Measurements from ENCODE around the gene SMPD1.

Gene SMPD1

DNA sequence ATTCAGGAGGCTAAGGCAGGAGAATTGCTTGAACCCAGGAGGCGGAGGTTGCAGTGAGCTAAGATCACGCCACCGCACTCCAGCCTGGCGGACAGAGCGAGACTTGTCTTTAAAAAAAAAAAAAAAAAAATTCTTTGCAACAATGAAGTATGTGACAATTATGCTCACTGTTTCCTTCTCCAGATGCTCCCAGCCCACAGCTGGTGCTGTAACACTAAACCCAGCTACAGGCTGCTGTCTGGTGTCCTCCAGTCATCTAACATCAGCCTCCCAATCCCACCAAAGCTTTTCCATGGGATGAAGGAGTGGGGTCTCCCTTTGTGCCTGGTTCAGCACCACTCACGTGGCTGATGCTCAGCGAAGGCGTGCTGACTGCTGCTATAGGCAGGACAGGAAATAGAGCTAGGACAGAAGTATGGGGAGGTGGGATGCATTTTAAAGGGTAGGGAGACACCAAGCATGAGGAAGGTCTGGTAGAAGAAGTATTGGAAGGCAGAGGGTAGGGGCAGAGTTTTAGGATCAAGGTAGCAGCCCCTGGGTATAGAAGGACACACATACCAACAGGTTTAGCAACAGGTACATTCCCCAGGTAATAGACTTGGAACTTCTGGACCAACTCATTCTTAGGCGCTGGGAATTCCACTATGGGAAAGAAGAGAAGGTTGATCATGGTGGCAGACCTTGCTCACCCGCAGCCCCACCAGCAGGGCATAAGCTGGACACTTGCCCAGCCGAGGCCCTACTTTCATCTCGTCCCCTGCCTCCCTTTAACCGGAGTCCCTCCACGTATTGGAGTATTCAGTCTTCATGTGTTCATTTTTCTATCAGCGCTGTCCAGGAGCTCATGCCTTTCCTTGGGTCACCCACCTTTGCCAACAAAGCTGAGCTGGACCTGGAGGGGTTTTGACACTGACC lies 10.4 kb downstream of the SMPD1 start:
- no peak overlapping the region for H3K27ac ChIP-seq
- TF ChIP-seq, protein P1, sequence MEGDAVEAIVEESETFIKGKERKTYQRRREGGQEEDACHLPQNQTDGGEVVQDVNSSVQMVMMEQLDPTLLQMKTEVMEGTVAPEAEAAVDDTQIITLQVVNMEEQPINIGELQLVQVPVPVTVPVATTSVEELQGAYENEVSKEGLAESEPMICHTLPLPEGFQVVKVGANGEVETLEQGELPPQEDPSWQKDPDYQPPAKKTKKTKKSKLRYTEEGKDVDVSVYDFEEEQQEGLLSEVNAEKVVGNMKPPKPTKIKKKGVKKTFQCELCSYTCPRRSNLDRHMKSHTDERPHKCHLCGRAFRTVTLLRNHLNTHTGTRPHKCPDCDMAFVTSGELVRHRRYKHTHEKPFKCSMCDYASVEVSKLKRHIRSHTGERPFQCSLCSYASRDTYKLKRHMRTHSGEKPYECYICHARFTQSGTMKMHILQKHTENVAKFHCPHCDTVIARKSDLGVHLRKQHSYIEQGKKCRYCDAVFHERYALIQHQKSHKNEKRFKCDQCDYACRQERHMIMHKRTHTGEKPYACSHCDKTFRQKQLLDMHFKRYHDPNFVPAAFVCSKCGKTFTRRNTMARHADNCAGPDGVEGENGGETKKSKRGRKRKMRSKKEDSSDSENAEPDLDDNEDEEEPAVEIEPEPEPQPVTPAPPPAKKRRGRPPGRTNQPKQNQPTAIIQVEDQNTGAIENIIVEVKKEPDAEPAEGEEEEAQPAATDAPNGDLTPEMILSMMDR (IDR thresholded peaks at IDR 0.05; ENCODE audit: low read depth, low read length, missing control alignments), result no peak
- peaks cover 2% of the 10 kb centered on the region for H3K36me3 ChIP-seq (replicated peaks)
- H3K4me3 ChIP-seq (ENCODE audit: low read depth, low read length), result no peak overlapping the region
- in situ Hi-C loops (cut with HindIII; ENCODE audit: low pct_ligation_motif_present, low sequenced_read_pairs), result no loop called here
- no peaks in the 10 kb centered on the region for H3K27me3 ChIP-seq (replicated peaks)
- no peak for DNase-seq

DNA sequence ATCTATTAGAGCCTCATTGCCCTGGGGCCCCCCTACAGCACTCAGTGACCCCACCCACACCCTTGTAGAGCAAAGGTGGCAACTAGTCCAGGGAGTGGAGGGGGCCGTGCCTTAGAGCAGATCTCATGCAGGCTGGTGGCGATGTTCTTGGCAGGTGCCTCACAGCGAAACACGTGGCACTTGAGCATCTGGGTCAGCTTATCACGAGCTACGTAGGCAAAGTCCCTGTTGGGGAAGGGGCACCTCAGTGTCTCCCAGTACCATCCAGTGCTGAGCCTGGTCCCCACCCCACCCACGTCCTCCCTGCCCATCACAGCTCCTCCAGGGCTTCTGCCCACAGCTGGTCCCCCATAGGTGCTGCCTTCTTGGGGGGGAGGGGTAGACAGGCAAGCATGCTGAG lies 11.2 kb downstream of the SMPD1 start:
- no peaks in the 10 kb centered on the region for H3K27me3 ChIP-seq (replicated peaks)
- no peak for DNase-seq
- no peak overlapping the region for H3K27ac ChIP-seq
- TF ChIP-seq, protein P1 (IDR thresholded peaks at IDR 0.05; ENCODE audit: low read depth, low read length, missing control alignments), result no peak
- in situ Hi-C loops (cut with HindIII; ENCODE audit: low pct_ligation_motif_present, low sequenced_read_pairs), result no loop called here
- H3K36me3 ChIP-seq (replicated peaks), result peaks cover 2% of the 10 kb centered on the region
- no peak overlapping the region for H3K4me3 ChIP-seq (ENCODE audit: low read depth, low read length)

DNA sequence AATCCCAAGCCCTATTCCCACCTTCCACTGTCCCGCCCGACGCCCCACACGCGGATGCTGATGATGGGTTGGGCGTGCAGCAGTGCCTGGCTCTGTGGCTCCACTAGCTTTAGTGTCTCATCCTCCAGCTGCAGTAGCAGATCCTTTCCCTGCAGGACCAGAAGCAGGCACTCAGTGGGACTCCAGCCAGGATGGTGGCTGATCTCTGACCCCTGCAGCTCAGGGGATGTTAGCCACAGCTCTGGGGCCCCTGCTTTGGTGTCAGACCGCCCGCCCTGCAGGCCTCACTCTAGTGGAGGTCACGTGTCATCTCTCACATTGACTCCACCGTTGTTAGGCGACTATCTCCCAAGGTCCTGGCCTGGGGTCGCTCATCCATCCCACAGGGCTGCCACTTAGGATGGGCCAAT lies 11.8 kb downstream of the SMPD1 start:
- Histone ChIP-seq H3K27ac (no peak overlapping the region), H3K27me3 (replicated peaks) (no peaks in the 10 kb centered on the region), H3K36me3 (replicated peaks) (peaks cover 2% of the 10 kb centered on the region), H3K4me3 (ENCODE audit: low read depth, low read length) (no peak overlapping the region)
- DNase-seq, result no peak
- in situ Hi-C loops (cut with HindIII; ENCODE audit: low pct_ligation_motif_present, low sequenced_read_pairs), result no loop called here
- TF ChIP-seq, protein P1 (IDR thresholded peaks at IDR 0.05; ENCODE audit: low read depth, low read length, missing control alignments), result no peak

DNA sequence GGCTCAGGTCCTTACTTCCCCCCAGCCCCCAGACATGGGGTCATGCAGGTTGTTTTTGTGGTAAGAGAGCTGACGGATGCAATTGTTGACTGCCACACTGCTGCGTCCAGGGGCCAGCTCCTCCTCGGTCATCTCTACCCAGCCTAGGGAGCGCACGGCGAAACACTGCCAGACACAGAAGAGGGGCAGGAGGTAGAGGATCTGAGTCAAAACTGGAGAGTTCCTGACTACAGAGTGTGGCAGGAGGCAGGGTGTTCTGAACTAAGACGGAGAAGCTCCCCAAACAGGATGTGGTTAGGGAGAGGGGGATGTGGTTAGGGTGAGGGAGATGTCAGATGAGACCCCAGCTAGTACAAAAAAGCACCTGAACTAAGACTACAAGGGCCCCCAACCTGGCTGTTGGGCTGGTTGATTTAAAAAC lies 12.3 kb downstream of the SMPD1 start:
- Histone ChIP-seq H3K4me3 (ENCODE audit: low read depth, low read length) (no peak overlapping the region), H3K27me3 (replicated peaks) (no peaks in the 10 kb centered on the region), H3K27ac (no peak overlapping the region), H3K36me3 (replicated peaks) (peaks cover 2% of the 10 kb centered on the region)
- no peak for DNase-seq
- in situ Hi-C loops (cut with HindIII; ENCODE audit: low pct_ligation_motif_present, low sequenced_read_pairs), result no loop called here
- TF ChIP-seq, protein P1 (IDR thresholded peaks at IDR 0.05; ENCODE audit: low read depth, low read length, missing control alignments), result no peak

DNA sequence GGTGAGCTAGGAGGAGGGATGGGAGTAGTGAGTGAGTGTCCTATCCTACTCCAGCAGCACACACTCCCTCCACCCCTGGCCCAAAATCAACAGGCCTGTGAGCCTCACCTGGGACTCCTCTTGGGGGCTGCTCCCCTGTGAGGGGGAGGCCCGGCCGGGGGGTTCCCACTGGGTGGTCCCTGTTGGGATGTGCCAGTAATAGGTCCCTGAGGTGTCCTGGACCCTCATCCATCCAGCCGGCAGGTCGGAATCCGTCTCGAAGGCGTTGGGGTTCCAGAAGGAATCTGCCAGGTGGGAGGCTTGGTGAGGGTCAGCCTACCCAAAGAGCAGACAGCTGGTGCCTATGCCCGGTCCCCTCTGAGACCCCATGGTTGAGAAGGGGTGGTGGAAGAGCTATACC lies 13.3 kb downstream of the SMPD1 start:
- in situ Hi-C loops (cut with HindIII; ENCODE audit: low pct_ligation_motif_present, low sequenced_read_pairs), result no loop called here
- Histone ChIP-seq H3K36me3 (replicated peaks) (peaks cover 2% of the 10 kb centered on the region), H3K4me3 (ENCODE audit: low read depth, low read length) (no peak overlapping the region), H3K27ac (no peak overlapping the region), H3K27me3 (replicated peaks) (no peaks in the 10 kb centered on the region)
- DNase-seq, result no peak
- TF ChIP-seq, protein P1 (IDR thresholded peaks at IDR 0.05; ENCODE audit: low read depth, low read length, missing control alignments), result no peak
